Measurements from ENCODE around the gene RAB42.
"Not testable (repeated sequence)": the region's sequence is repeated elsewhere in the genome, so short reads cannot be mapped to it uniquely, and the experiment has no call there.

Gene RAB42

GRCh38 chr1:28591708-28592320, at the start of gene RAB42:
RAB42 (plus strand) TSS chr1:28592265; CDS start chr1:28592512, 247 bp downstream.
- no peak for DNase-seq (ENCODE audit: low read depth)

- no peak for DNase-seq (ENCODE audit: low read depth)
These were observed 46.8 kb upstream of the RAB42 start for GRCh38 chr1:28545246-28545628.

- DNase-seq (ENCODE audit: low read depth), result no peak
These were observed 43.7 kb upstream of the RAB42 start for GRCh38 chr1:28548318-28548717.

GRCh38 chr1:28551381-28551780, 40.7 kb upstream of the RAB42 start:
- no peak for DNase-seq (ENCODE audit: low read depth)

GRCh38 chr1:28552758-28553663, 39.1 kb upstream of the RAB42 start, which contains the start of gene TRNAU1AP:
TRNAU1AP (plus strand) TSS chr1:28553085; CDS start chr1:28553111, 26 bp downstream.
- peak; percentile 93 for DNase-seq (ENCODE audit: low read depth)

GRCh38 chr1:28560886-28561285, 31.2 kb upstream of the RAB42 start:
- DNase-seq (ENCODE audit: low read depth), result no peak

- DNase-seq (ENCODE audit: low read depth), result no peak
These were observed 27.8 kb upstream of the RAB42 start for GRCh38 chr1:28564310-28564709.

- no peak for DNase-seq (ENCODE audit: low read depth)
These were observed 27.0 kb upstream of the RAB42 start for GRCh38 chr1:28565040-28565439.

- DNase-seq (ENCODE audit: low read depth), result no peak
These were observed 26.3 kb upstream of the RAB42 start for GRCh38 chr1:28565726-28566125.

GRCh38 chr1:28566931-28567330, 25.1 kb upstream of the RAB42 start:
- no peak for DNase-seq (ENCODE audit: low read depth)

- no peak for DNase-seq (ENCODE audit: low read depth)
These were observed 20.2 kb upstream of the RAB42 start for GRCh38 chr1:28571911-28572310.

GRCh38 chr1:28572891-28573290, 19.2 kb upstream of the RAB42 start:
- not testable (repeated sequence) for DNase-seq (ENCODE audit: low read depth)

GRCh38 chr1:28573564-28573963, 18.5 kb upstream of the RAB42 start:
- DNase-seq (ENCODE audit: low read depth), result no peak

GRCh38 chr1:28577052-28577678, 14.9 kb upstream of the RAB42 start:
- no peak for DNase-seq (ENCODE audit: low read depth)

GRCh38 chr1:28577738-28578536, 14.1 kb upstream of the RAB42 start:
- DNase-seq (ENCODE audit: low read depth), result no peak

- no peak for DNase-seq (ENCODE audit: low read depth)
These were observed 13.3 kb upstream of the RAB42 start for GRCh38 chr1:28578696-28579218.

GRCh38 chr1:28579401-28579800, 12.7 kb upstream of the RAB42 start:
- DNase-seq (ENCODE audit: low read depth), result no peak

GRCh38 chr1:28580722-28581530, 11.1 kb upstream of the RAB42 start:
- peak; percentile 32 for DNase-seq (ENCODE audit: low read depth)

- peak; percentile 87 for DNase-seq (ENCODE audit: low read depth)
These were observed 10.4 kb upstream of the RAB42 start for GRCh38 chr1:28581531-28582247.

- DNase-seq (ENCODE audit: low read depth), result no peak
These were observed 9.8 kb upstream of the RAB42 start for GRCh38 chr1:28582248-28582615.

All from T-helper 22 cell (primary cell).